K562 (cell line): Measurements from ENCODE around the gene RRAD. TPM values are rescaled to one million over a fixed set of nuclear protein-coding genes. Genes with fewer than 3 reads are reported as not detected.
A peak's percentile ranks its signal among the peaks of the same experiment; 100 is the strongest.

ENCODE experiments used
- ATAC-seq: fragments of 200-7000 bp; cut with Tn5 transposase; 3 replicates; pipeline ENCODE4 v1.9.1; 2020; ENCODE audit warnings: moderate library complexity
- BruUV-seq: library from RNA; stranded (reverse); fragments of 400-500 nt; replicated peaks from 2 replicates; lab custom pipeline; 2021; lab: Mats Ljungman, UMichigan
- CTCF ChIA-PET: fragments of 300-600 bp; formaldehyde crosslinking; extraction: SDS; loops from one replicate; lab custom pipeline; 2021; ENCODE audit warnings: low intra/inter-chr PET ratio; lab: Yijun Ruan, JAX
- POLR2A ChIA-PET: fragments of 300-600, 350-650 bp; sonication (Branson Sonifier 250); formaldehyde crosslinking; extraction: SDS; loops from one replicate; lab custom pipeline; 2021; ENCODE audit warnings: antibody characterized with exemption, inconsistent platforms; lab: Yijun Ruan, JAX
- DNase-seq, 4 experiments: peaks; one replicate each; pipeline versions ENCODE4 v3.0.0 to v3.0.0-alpha.2; 2011 to 2018; ENCODE audit warnings: low spot score in 3 of 4, mixed read lengths in 3 of 4; ENCODE audit errors: extremely low read depth in 1 of 4
- FAIRE-seq: peaks from 2 replicates; lab custom pipeline; 2011; peaks lifted over from hg19 to GRCh38; lab: Jason Lieb, UNC
- H2AFZ ChIP-seq: 2 replicates; pipeline ENCODE4 v1.6.0; 2011; ENCODE audit warnings: low read depth, low read length, control low read depth, inconsistent platforms
- H3K27ac ChIP-seq: fragments of 200-600 bp; 3 replicates; pipeline ENCODE4 v1.8.0; 2011; ENCODE audit warnings: low read depth, mild to moderate bottlenecking, control low read depth, inconsistent platforms, low read length, moderate library complexity, mixed read lengths; ENCODE audit errors: extremely low read depth
- H3K27me3 ChIP-seq, 2 experiments: fragments of 300-600 bp in 1 of 2; 2 replicates in 1 of 2; 3 replicates in 1 of 2; pipeline versions ENCODE4 v1.6.0 to v1.8.0; 2011; ENCODE audit warnings: inconsistent platforms in 2 of 2, low read length in 2 of 2, mild to moderate bottlenecking in 1 of 2, mixed read lengths in 1 of 2, moderate library complexity in 1 of 2; ENCODE audit not compliant: control insufficient read depth in 2 of 2, insufficient read depth in 2 of 2
- H3K36me3 ChIP-seq: fragments of 300-600 bp; 3 replicates; pipeline ENCODE4 v1.8.0; 2011; ENCODE audit warnings: mild to moderate bottlenecking, low read length, inconsistent platforms; ENCODE audit not compliant: control insufficient read depth, insufficient read depth
- H3K4me1 ChIP-seq, 2 experiments: fragments of 200-600 bp in 1 of 2; replicated peaks in 1 of 2; 2 replicates in 1 of 2; 3 replicates in 1 of 2; pipeline versions ENCODE4 v1.5.1 to v1.8.0; 2011; ENCODE audit warnings: inconsistent platforms in 2 of 2, low read length in 2 of 2, mild to moderate bottlenecking in 1 of 2, mixed read lengths in 1 of 2, moderate library complexity in 1 of 2; ENCODE audit not compliant: control insufficient read depth in 2 of 2, insufficient read depth in 2 of 2
- H3K4me2 ChIP-seq: 2 replicates; pipeline ENCODE4 v1.6.1; 2011; ENCODE audit warnings: low read length, control low read depth, inconsistent platforms, mixed read lengths; ENCODE audit not compliant: insufficient read depth
- H3K4me3 ChIP-seq: fragments of 200-600 bp; sonication (generic), shearing (Covaris generic); 2 replicates; pipeline ENCODE4 v1.5.1; 2016; ENCODE audit warnings: control low read depth, inconsistent platforms
- H3K79me2 ChIP-seq: fragments of 200-600 bp; 3 replicates; pipeline ENCODE4 v1.8.0; 2011; ENCODE audit warnings: low read length, inconsistent platforms; ENCODE audit not compliant: control insufficient read depth, insufficient read depth
- H3K9ac ChIP-seq, 2 experiments: 2 replicates each; pipeline versions ENCODE4 v1.6.0 to v1.6.1; 2011; ENCODE audit warnings: low read depth in 2 of 2, low read length in 2 of 2, control low read depth in 1 of 2, inconsistent platforms in 1 of 2, mild to moderate bottlenecking in 1 of 2, mixed read lengths in 1 of 2; ENCODE audit not compliant: insufficient read depth in 1 of 2
- H3K9me1 ChIP-seq: one replicate; pipeline ENCODE4 v1.6.0; 2011; ENCODE audit warnings: inconsistent platforms, mild to moderate bottlenecking, low read length, moderate library complexity; ENCODE audit not compliant: control insufficient read depth, insufficient read depth
- H3K9me3 ChIP-seq: replicated peaks from 2 replicates; pipeline ENCODE4 v1.5.1; 2011; ENCODE audit warnings: low read depth, low read length, inconsistent platforms; ENCODE audit not compliant: control insufficient read depth, insufficient read depth
- H4K20me1 ChIP-seq: replicated peaks from 2 replicates; pipeline ENCODE4 v1.6.1; 2011; ENCODE audit warnings: low read length, inconsistent platforms, mixed read lengths; ENCODE audit not compliant: control insufficient read depth, insufficient read depth
- ARID2 ChIP-seq: fragments of 450-650 bp; IDR thresholded peaks from 2 replicates; pipeline ENCODE4 v1.6.1; 2017; ENCODE audit warnings: antibody characterized with exemption, mild to moderate bottlenecking
- BHLHE40 ChIP-seq: IDR thresholded peaks from 2 replicates; pipeline ENCODE4 v1.6.1; 2011; ENCODE audit warnings: low read length, improper control_type of control experiment
- CBFA2T2 ChIP-seq: fragments of 450-650 bp; conservative IDR thresholded peaks from 2 replicates; pipeline ENCODE4 v1.6.1; 2017; ENCODE audit warnings: mild to moderate bottlenecking
- CBFA2T3 ChIP-seq: fragments of 450-650 bp; IDR thresholded peaks from 2 replicates; pipeline ENCODE4 v1.6.1; 2017
- CEBPG ChIP-seq, 3 experiments: fragments of 200-800 bp in 1 of 3; sonication (Bioruptor generic) in 1 of 3; sonication (generic) in 1 of 3; formaldehyde crosslinking in 1 of 3; IDR thresholded peaks in 2 of 3; conservative IDR thresholded peaks in 1 of 3; 2 replicates each; pipeline versions ENCODE4 v1.6.1 to v1.8.0; 2016 to 2022; ENCODE audit warnings: missing compliant biosample characterization in 2 of 3, missing genetic modification characterization in 2 of 3, mild to moderate bottlenecking in 1 of 3, missing genetic modification reagents in 1 of 3
- DPF2 ChIP-seq: fragments of 450-650 bp; IDR thresholded peaks from 2 replicates; pipeline ENCODE4 v1.6.1; 2016
- FOXO4 ChIP-seq: fragments of 450-650 bp; formaldehyde crosslinking; IDR thresholded peaks from 2 replicates; pipeline ENCODE4 v1.4.0; 2020; ENCODE audit warnings: mild to moderate bottlenecking, moderate library complexity
- KDM1A ChIP-seq, 2 experiments: fragments of 450-650 bp; IDR thresholded peaks; 2 replicates each; pipeline ENCODE4 v1.6.1; 2016; ENCODE audit warnings: mild to moderate bottlenecking in 2 of 2
- LARP7 ChIP-seq: fragments of 450-650 bp; IDR thresholded peaks from 2 replicates; pipeline ENCODE4 v1.6.1; 2016
- MEIS2 ChIP-seq: fragments of 450-650 bp; IDR thresholded peaks from 2 replicates; pipeline ENCODE4 v1.6.1; 2014; ENCODE audit warnings: mild to moderate bottlenecking; ENCODE audit not compliant: partially characterized antibody
- NFIC ChIP-seq: fragments of 450-650 bp; IDR thresholded peaks from 2 replicates; pipeline ENCODE4 v1.6.1; 2017; ENCODE audit warnings: mild to moderate bottlenecking, inconsistent platforms
- NRF1 ChIP-seq, 2 experiments: fragments of 450-650 bp; IDR thresholded peaks in 1 of 2; conservative IDR thresholded peaks in 1 of 2; 2 replicates each; pipeline ENCODE4 v1.6.1; 2014; ENCODE audit warnings: mild to moderate bottlenecking in 2 of 2
- RFX5 ChIP-seq: IDR thresholded peaks from 2 replicates; pipeline ENCODE4 v1.6.1; 2011; ENCODE audit warnings: low read depth, mild to moderate bottlenecking, improper control_type of control experiment, low read length
- ZNF518B ChIP-seq: fragments of 250-450 bp; sonication (Bioruptor Pico); IDR thresholded peaks from 2 replicates; pipeline ENCODE4 v1.5.0; 2021; ENCODE audit warnings: mild to moderate bottlenecking, moderate library complexity
- ZNF785 ChIP-seq: fragments of 250-450 bp; sonication (Bioruptor Pico); IDR thresholded peaks from 2 replicates; pipeline ENCODE4 v1.4.0; 2020; ENCODE audit warnings: mild to moderate bottlenecking
- WGBS: fragments of 100-300 bp; shearing (Covaris generic); methylation state at CpG from one replicate; pipeline ENCODE4 v1.1.6; 2016; ENCODE audit warnings: low coverage, mixed read lengths; ENCODE audit not compliant: insufficient coverage; ENCODE audit errors: missing lambda C conversion rate; 5-methylcytosine and 5-hydroxymethylcytosine counted together
- in situ Hi-C: fragments of 300-500 bp; cut with MboI; formaldehyde crosslinking; loops from 4 replicates; pipeline ENCODE4 v1.15.0; 2018; ENCODE audit warnings: inconsistent platforms, mixed read lengths
- intact Hi-C: fragments of 100-400 bp; cut with micrococcal nuclease; formaldehyde crosslinking; loops from 2 replicates; pipeline ENCODE4 v1.14.2; 2022
- polyA plus RNA-seq, 8 experiments: library from polyadenylated mRNA; depleted of rRNA in 4 of 8; stranded (reverse) in 5 of 8; unstranded in 3 of 8; fragments of >200 nt; fragmentation: Nextera tagmentation in 2 of 8; fragmentation: Illumina TruSeq in 1 of 8; extraction: Ambion mirVana in 2 of 8; extraction: Trizol in 1 of 8; gene quantifications; 2 replicates each; pipeline versions ENCODE4 v1.2.1 to v1.2.3, GENCODE V29; 2011 to 2014; ENCODE audit warnings: inconsistent platforms in 1 of 8, missing spikeins in 1 of 8
- total RNA-seq, 7 experiments: library from RNA; depleted of rRNA in 6 of 7; stranded (reverse); fragments of >200 nt in 6 of 7; fragmentation: Illumina TruSeq in 2 of 7; extraction: Trizol in 2 of 7; gene quantifications; 2 replicates each; pipeline versions ENCODE4 v1.2.1 to v1.2.3, GENCODE V29; 2011 to 2021; ENCODE audit warnings: low replicate concordance in 1 of 7
- TF ChIP-seq, protein P1 (sequence below): fragments of 450-650 bp; conservative IDR thresholded peaks from 2 replicates; pipeline ENCODE4 v1.6.1; 2016; ENCODE audit warnings: missing genetic modification characterization, low read depth, mild to moderate bottlenecking, control low read depth, missing compliant biosample characterization

Gene RRAD
- total and polyA plus RNA-seq, 9 of the 15 experiments (the other 6 are each of a cell fraction or from before 2014, with no cell fraction given), result 0.09 to 0.20 (median 0.13) TPM; not detected in 5

GRCh38 chr16:66930189-66930588 lies 4.9 kb upstream of the RRAD start:
- Histone ChIP-seq H3K4me3 (no peak overlapping the region), H4K20me1 (peaks cover 5% of the 10 kb centered on the region; the same call in 1 of the 2 replicates), H3K27ac (no peak overlapping the region), H3K9me1 (peaks cover 4% of the 10 kb centered on the region), H3K9me3 (no peaks in the 10 kb centered on the region), H3K27me3 (peaks cover 1 to 9% of the 10 kb centered on the region in 2 experiments; a peak in 2 of 5 replicates), H3K36me3 (peaks cover 17% of the 10 kb centered on the region; the same call in 2 of the 3 replicates), H3K79me2 (peaks cover 27% of the 10 kb centered on the region), H2AFZ (no peak overlapping the region), H3K9ac (no peak overlapping the region; a peak in 1 of 4 replicates), H3K4me1 (peaks cover 14 to 36% of the 10 kb centered on the region in 2 experiments), H3K4me2 (no peak overlapping the region)
- 27% methylated on average over 4 of the region's 4 CpGs for WGBS
- ATAC-seq, result no peak
- DNase-seq, result peak; percentile 45 to 65 (median 48)
- CTCF ChIA-PET, result no interaction called here
- FAIRE-seq, result no peak
- BruUV-seq, result no TSS peak
- intact Hi-C loops, result no loop called here
- in situ Hi-C loops, result loop anchor here (5.0 kb wide), 1 partner anchor 33 kb away; no protein-coding TSS in a partner anchor
- POLR2A ChIA-PET, result interaction anchor here (0.7 to 2.3 kb wide), 5 partner anchors 9 to 30 kb away, joined by 3 to 8 read pairs (median 5); partner anchors contain the start of gene CDH16
- TF ChIP-seq, protein P1, sequence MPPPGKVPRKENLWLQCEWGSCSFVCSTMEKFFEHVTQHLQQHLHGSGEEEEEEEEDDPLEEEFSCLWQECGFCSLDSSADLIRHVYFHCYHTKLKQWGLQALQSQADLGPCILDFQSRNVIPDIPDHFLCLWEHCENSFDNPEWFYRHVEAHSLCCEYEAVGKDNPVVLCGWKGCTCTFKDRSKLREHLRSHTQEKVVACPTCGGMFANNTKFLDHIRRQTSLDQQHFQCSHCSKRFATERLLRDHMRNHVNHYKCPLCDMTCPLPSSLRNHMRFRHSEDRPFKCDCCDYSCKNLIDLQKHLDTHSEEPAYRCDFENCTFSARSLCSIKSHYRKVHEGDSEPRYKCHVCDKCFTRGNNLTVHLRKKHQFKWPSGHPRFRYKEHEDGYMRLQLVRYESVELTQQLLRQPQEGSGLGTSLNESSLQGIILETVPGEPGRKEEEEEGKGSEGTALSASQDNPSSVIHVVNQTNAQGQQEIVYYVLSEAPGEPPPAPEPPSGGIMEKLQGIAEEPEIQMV (tag), result no peak
- TF ChIP-seq DPF2, result peak; percentile 33; the same call in 1 of the 2 replicates
- no peak for TF ChIP-seq ZNF518B (CRISPR knock-in tag)
- TF ChIP-seq FOXO4 (CRISPR knock-in tag), result no peak
- peak; percentile 63 for TF ChIP-seq CBFA2T2
- peak; percentile 42 to 61; a peak in 2 of 4 replicates for TF ChIP-seq KDM1A (IDR thresholded peaks at IDR 0.05)
- no peak for TF ChIP-seq ZNF785 (CRISPR knock-in tag)
- peak; percentile 58 for TF ChIP-seq BHLHE40
- TF ChIP-seq CBFA2T3, result peak; percentile 76
- TF ChIP-seq CEBPG (CRISPR knock-in tag; IDR thresholded peaks at IDR 0.05), result no peak
- peak; percentile 29 to 56; a peak in 2 of 4 replicates for TF ChIP-seq CEBPG (tag; conservative IDR thresholded peaks at IDR 0.05 in 1 of 2, IDR thresholded peaks at IDR 0.05 in 1 of 2)
- TF ChIP-seq LARP7, result no peak
- TF ChIP-seq RFX5, result no peak
- peak; percentile 91 for TF ChIP-seq NFIC
- TF ChIP-seq MEIS2, result peak; percentile 42
- no peak for TF ChIP-seq ARID2
- TF ChIP-seq NRF1 (conservative IDR thresholded peaks at IDR 0.05 in 1 of 2, IDR thresholded peaks at IDR 0.05 in 1 of 2), result 0 out of 4 replicates have a peak, but pooled peaks of 1 of the 2 experiments have one; percentile 18
